ENCODE data around the gene KRT86. TPM values are rescaled to one million over a fixed set of nuclear protein-coding genes. Genes with fewer than 3 reads are reported as not detected.
"Not testable (repeated sequence)": the region's sequence is repeated elsewhere in the genome, so short reads cannot be mapped to it uniquely, and the experiment has no call there.

KRT86 gene
- total and polyA plus RNA-seq, 2 donors from 2014 or later, result 1.3 TPM; not detected in 1

DNA sequence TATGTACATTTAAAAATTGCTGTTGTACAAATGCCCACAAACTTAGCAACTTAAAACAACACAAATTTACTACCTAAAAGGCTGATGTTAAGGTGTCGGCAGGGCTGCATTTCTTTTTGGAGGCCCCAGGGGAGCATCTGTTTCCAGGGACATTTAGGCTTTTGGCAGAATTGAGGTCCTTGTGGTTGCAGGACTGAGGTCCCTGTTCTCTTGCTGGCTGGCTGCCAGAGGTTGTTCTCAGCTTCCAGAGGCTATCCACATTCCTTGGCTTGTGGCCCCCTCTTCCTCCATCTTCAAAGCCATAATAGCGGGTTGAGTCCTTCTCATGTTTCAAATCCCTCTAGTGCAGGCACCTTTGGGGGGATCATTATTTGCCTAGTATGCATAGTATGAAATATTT, 69.1 kb downstream of the KRT86 start:
- no peak for TF ChIP-seq CTCF (IDR thresholded peaks at IDR 0.05; ENCODE audit: borderline replicate concordance, extremely low read depth, insufficient read depth)
- Histone ChIP-seq H3K9ac (ENCODE audit: low read length in 3 of 3) (no peak overlapping the region), H3K36me3 (ENCODE audit: control insufficient read depth in 2 of 3, insufficient read depth in 3 of 3, low read length in 3 of 3) (no peaks in the 10 kb centered on the region), H3K9me3 (ENCODE audit: control insufficient read depth in 2 of 3, insufficient read depth in 1 of 3, low read length in 3 of 3) (peaks cover 0 to 9% (median 0%) of the 10 kb centered on the region in 3 donors), H3K27ac (ENCODE audit: low read depth in 2 of 2, low read length in 2 of 2) (no peak overlapping the region), H3K4me3 (ENCODE audit: low read length in 3 of 3) (no peak overlapping the region), H3K27me3 (ENCODE audit: control insufficient read depth, insufficient read depth, low read length) (no peaks in the 10 kb centered on the region), H3K4me1 (ENCODE audit: control insufficient read depth in 2 of 3, insufficient read depth in 2 of 3, low read depth in 1 of 3, low read length in 3 of 3) (no peaks in the 10 kb centered on the region)
- DNase-seq (no peak), FAIRE-seq (no peak)
- intact Hi-C loops (cut with DNase I), result no loop called here

- FAIRE-seq, result no peak
- no peak overlapping the region for H3K27ac ChIP-seq (ENCODE audit: low read depth in 2 of 2, low read length in 2 of 2)
- TF ChIP-seq CTCF (IDR thresholded peaks at IDR 0.05; ENCODE audit: borderline replicate concordance, extremely low read depth, insufficient read depth), result no peak
Observed at GRCh38 chr12:52344111-52344510, 69.7 kb downstream of the KRT86 start.

DNA sequence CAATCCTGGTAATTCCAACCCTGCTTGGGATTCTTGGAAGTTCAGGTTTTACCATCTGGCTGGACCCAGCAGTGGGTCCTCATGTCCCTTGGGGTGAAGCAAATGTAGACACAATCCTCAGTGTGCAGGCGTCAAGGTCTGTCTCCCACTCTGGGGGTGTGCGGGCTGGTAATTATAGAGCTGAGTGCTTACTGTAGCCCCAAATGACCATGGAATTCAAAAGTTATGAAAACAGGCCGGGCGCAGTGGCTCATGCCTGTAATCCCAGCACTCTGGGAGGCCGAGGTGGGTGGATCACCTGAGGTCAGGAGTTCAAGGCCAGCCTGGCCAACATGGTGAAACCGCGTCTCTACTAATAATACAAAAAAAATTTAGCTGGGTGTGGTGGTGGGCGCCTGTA, 70.6 kb downstream of the KRT86 start:
- H3K27ac ChIP-seq (ENCODE audit: low read depth in 2 of 2, low read length in 2 of 2); H3K36me3 ChIP-seq (ENCODE audit: control insufficient read depth in 2 of 3, insufficient read depth in 3 of 3, low read length in 3 of 3); H3K4me3 ChIP-seq (ENCODE audit: low read length in 3 of 3); H3K4me1 ChIP-seq (ENCODE audit: control insufficient read depth in 2 of 3, insufficient read depth in 2 of 3, low read depth in 1 of 3, low read length in 3 of 3); FAIRE-seq; H3K27me3 ChIP-seq (ENCODE audit: control insufficient read depth, insufficient read depth, low read length); H3K9ac ChIP-seq (ENCODE audit: low read length in 3 of 3); intact Hi-C loops (cut with DNase I); H3K9me3 ChIP-seq (ENCODE audit: control insufficient read depth in 2 of 3, insufficient read depth in 1 of 3, low read length in 3 of 3): not testable (repeated sequence)
- peak in 1 of 5 donors; percentile 18 for DNase-seq

More at GRCh38 chr12:52344111-52344510, 69.7 kb downstream of the KRT86 start:
- Histone ChIP-seq H3K27me3 (ENCODE audit: control insufficient read depth, insufficient read depth, low read length) (no peaks in the 10 kb centered on the region), H3K36me3 (ENCODE audit: control insufficient read depth in 2 of 3, insufficient read depth in 3 of 3, low read length in 3 of 3) (no peaks in the 10 kb centered on the region), H3K9me3 (ENCODE audit: control insufficient read depth in 2 of 3, insufficient read depth in 1 of 3, low read length in 3 of 3) (peaks cover 0 to 9% (median 0%) of the 10 kb centered on the region in 3 donors), H3K4me1 (ENCODE audit: control insufficient read depth in 2 of 3, insufficient read depth in 2 of 3, low read depth in 1 of 3, low read length in 3 of 3) (peaks cover 0 to 1% (median 0%) of the 10 kb centered on the region in 3 donors), H3K4me3 (ENCODE audit: low read length in 3 of 3) (no peak overlapping the region), H3K9ac (ENCODE audit: low read length in 3 of 3) (no peak overlapping the region)
- intact Hi-C loops (cut with DNase I), result no loop called here
- DNase-seq, result no peak

DNA sequence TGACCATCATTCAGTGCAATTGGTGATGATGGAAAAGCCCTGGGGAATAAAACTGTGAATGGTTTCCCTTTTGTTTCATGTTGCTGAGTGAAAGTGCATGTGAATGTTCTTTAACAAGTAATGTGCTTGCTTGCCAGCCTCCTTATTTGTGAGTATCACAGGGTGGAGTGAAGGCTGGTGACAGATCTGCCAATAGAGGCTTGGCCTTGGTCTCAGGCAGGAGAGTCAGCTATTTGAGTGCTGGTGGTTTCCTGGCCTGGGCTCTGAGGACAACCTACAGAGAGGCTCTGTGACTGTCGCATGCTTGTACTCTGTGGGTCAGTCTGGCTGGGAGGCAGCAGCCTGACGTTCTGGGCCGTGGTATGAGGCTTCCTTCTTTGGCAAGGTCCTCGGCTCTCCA, 72.1 kb downstream of the KRT86 start:
- Histone ChIP-seq H3K4me3 (ENCODE audit: low read length in 3 of 3) (no peak overlapping the region), H3K4me1 (ENCODE audit: control insufficient read depth in 2 of 3, insufficient read depth in 2 of 3, low read depth in 1 of 3, low read length in 3 of 3) (peaks cover 0 to 6% (median 3%) of the 10 kb centered on the region in 3 donors), H3K36me3 (ENCODE audit: control insufficient read depth in 2 of 3, insufficient read depth in 3 of 3, low read length in 3 of 3) (no peaks in the 10 kb centered on the region), H3K27me3 (ENCODE audit: control insufficient read depth, insufficient read depth, low read length) (no peaks in the 10 kb centered on the region), H3K9ac (ENCODE audit: low read length in 3 of 3) (no peak overlapping the region), H3K9me3 (ENCODE audit: control insufficient read depth in 2 of 3, insufficient read depth in 1 of 3, low read length in 3 of 3) (peaks cover 0 to 9% (median 0%) of the 10 kb centered on the region in 3 donors), H3K27ac (ENCODE audit: low read depth in 2 of 2, low read length in 2 of 2) (no peak overlapping the region)
- intact Hi-C loops (cut with DNase I), result no loop called here
- DNase-seq (peak in 1 of 5 donors; percentile 24), FAIRE-seq (no peak)
- TF ChIP-seq CTCF (IDR thresholded peaks at IDR 0.05; ENCODE audit: borderline replicate concordance, extremely low read depth, insufficient read depth), result no peak

Data from kidney (tissue), 14 donors.